ENCODE results near the gene TRIM3.

- TF ChIP-seq CTCF (IDR thresholded peaks at IDR 0.05) = no peak
- no peak for TF ChIP-seq POLR2A (IDR thresholded peaks at IDR 0.05)
Observed at GRCh38 chr11:6486938-6487337, 13.2 kb upstream of the TRIM3 start.

Measured in adrenal gland (tissue), 5 donors.